MM.1S (cell line): ENCODE measurements around the gene MAML3.

Experiments
- EZH2 ChIP-seq: fragments of 300-600 bp; sonication (generic); optimal IDR thresholded peaks from 2 replicates; pipeline ENCODE3; 2017; ENCODE audit warnings: low read depth, mild to moderate bottlenecking, antibody characterized with exemption, low read length, mixed read lengths
- TF ChIP-seq, protein P1 (sequence below): fragments of 300-600 bp; sonication (generic); IDR thresholded peaks from 2 replicates; pipeline ENCODE4 v1.5.1; 2016; ENCODE audit warnings: antibody characterized with exemption, low read length, mixed read lengths

DNA sequence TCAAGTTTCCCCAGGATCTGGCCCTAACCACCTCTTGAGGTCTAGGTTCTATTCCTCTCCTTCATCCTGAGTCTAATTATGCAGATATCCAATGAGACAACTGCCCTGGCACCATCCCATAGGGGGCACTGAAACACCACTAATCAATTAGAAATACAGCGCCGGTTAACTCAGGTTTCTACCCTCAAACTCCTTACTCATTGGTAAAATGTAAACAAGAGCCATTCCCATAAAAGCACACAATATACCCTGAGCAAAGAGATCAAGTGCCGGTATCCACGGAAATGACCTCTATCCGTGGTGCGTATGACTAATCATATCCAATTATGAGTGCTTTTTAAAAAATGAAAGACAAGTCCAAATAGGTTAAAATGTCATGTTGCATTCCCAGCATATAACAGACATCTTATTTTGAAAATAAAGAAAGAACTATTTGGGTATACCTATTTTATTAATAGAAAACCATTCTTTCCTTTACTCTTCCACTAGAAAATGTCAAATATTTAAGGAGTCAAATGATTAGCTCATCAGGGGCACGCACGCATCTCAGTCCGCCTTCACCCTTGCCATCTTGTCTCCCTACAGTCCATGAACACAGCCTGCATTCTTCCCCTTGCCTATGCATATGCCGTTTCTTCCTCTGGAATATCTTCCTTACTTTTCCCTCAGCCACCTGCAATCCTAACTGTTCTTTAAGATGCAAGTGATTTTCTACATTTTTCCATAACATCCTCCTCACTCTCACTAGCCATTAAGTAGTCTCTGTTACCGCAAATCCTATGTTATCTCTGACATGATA, 141.1 kb downstream of the MAML3 start:
- TF ChIP-seq, protein P1, sequence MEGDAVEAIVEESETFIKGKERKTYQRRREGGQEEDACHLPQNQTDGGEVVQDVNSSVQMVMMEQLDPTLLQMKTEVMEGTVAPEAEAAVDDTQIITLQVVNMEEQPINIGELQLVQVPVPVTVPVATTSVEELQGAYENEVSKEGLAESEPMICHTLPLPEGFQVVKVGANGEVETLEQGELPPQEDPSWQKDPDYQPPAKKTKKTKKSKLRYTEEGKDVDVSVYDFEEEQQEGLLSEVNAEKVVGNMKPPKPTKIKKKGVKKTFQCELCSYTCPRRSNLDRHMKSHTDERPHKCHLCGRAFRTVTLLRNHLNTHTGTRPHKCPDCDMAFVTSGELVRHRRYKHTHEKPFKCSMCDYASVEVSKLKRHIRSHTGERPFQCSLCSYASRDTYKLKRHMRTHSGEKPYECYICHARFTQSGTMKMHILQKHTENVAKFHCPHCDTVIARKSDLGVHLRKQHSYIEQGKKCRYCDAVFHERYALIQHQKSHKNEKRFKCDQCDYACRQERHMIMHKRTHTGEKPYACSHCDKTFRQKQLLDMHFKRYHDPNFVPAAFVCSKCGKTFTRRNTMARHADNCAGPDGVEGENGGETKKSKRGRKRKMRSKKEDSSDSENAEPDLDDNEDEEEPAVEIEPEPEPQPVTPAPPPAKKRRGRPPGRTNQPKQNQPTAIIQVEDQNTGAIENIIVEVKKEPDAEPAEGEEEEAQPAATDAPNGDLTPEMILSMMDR = peak; percentile 48
- TF ChIP-seq EZH2 = no peak
